ENCODE data around the gene MPRIP.

The MPRIP gene

DNA sequence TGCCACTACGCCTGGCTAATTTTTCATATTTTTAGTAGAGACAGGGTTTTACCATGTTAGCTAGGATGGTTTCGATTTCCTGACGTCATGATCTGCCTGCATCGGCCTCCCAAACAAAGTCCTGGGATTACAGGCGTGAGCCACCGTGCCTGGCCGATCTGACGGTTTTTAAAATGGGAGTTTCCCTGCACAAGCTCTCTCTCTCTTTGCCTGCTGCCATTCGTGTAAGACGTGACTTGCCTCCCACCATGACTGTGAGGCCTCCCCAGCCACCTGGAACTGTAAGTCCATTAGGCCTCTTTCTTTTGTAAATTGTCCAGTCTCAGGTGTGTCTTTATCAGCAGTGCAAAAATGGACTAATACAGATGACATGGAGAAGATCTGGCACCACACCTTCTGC is 199.4 kb downstream of the MPRIP start:
- TF ChIP-seq POLR2A (IDR thresholded peaks at IDR 0.05; ENCODE audit: low read depth, low read length): no peak

GRCh38 chr17:17242246-17242645 is 200.0 kb downstream of the MPRIP start:
- DNase-seq (ENCODE audit: insufficient read length, low spot score) (no peak), FAIRE-seq (no peak)
- no peak for TF ChIP-seq POLR2A (IDR thresholded peaks at IDR 0.05; ENCODE audit: low read depth, low read length)

More for the DNA sequence above, 199.4 kb downstream of the MPRIP start:
- FAIRE-seq (no peak), DNase-seq (ENCODE audit: insufficient read length, low spot score) (no peak)

All from H54 (cell line).